Dendritic cell treated with granulocyte-macrophage colony-stimulating factor and Interleukin-4, amounts not matched to agents 40 ng/mL and 50 ng/mL, for 4 days (primary cell): ENCODE measurements around the gene KCNN3.

ENCODE experiments used
- H3K27ac Mint-ChIP-seq: one replicate; pipeline ENCODE4 v1.8.0; 2022; ENCODE audit warnings: mild to moderate bottlenecking, mixed read lengths
- H3K27me3 Mint-ChIP-seq: one replicate; pipeline ENCODE4 v1.8.0; 2022; ENCODE audit warnings: mild to moderate bottlenecking, mixed read lengths
- H3K36me3 Mint-ChIP-seq: one replicate; pipeline ENCODE4 v1.8.0; 2022; ENCODE audit warnings: low read depth, mixed read lengths
- H3K4me1 Mint-ChIP-seq: one replicate; pipeline ENCODE4 v1.8.0; 2022; ENCODE audit warnings: low read depth, mixed read lengths
- H3K4me3 Mint-ChIP-seq: one replicate; pipeline ENCODE4 v1.8.0; 2022; ENCODE audit warnings: mild to moderate bottlenecking, moderate library complexity, mixed read lengths
- H3K9me3 Mint-ChIP-seq: one replicate; pipeline ENCODE4 v1.8.0; 2022; ENCODE audit warnings: mixed read lengths
- intact Hi-C: fragments of 100-400 bp; cut with micrococcal nuclease; formaldehyde crosslinking; loops from one replicate; pipeline ENCODE4 v1.15.0; 2022

The KCNN3 gene

DNA sequence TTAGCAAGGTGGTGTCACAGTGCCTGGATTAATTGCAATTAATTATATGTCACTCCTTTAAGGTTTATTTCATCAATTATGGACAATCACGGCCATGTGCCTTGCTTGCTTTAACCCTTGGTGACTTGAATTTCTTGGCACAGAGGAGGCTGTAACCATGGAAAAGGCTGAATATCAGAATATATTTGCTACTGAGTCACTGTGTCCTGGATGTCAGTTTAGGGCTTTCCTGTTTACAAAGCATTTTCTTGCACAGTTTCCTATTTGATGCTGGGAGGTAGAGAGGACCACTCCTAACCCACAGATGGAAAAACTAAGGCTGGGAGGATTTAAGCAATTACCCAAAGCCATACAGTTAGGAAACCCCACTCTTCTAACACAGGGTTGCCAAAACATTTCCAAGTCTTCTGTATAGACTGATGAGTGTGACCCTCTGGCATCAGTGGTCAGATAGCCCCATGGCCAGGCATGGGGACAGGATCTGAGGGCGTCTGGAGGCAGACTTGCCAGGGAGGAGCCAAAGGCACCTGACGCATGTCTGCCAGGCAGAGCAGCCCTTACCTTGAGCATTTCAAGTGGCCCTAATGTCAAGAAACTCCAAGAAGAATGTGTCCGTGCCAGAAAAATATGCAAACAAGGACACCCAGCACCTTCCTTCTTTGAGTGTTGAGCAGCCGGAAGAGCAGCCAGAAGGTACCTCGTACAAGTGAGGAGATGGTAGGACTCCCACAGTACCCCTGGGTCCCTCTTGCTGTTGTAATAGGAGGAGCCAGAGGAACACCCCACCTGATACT is 34.4 kb downstream of the KCNN3 start:
- no peak overlapping the region for H3K27ac Mint-ChIP-seq
- intact Hi-C loops, result no loop called here
- H3K36me3 Mint-ChIP-seq, result no peaks in the 10 kb centered on the region
- H3K9me3 Mint-ChIP-seq, result no peaks in the 10 kb centered on the region
- H3K4me1 Mint-ChIP-seq, result peaks cover 5% of the 10 kb centered on the region
- H3K4me3 Mint-ChIP-seq, result no peak overlapping the region
- H3K27me3 Mint-ChIP-seq, result peaks cover 6% of the 10 kb centered on the region

DNA sequence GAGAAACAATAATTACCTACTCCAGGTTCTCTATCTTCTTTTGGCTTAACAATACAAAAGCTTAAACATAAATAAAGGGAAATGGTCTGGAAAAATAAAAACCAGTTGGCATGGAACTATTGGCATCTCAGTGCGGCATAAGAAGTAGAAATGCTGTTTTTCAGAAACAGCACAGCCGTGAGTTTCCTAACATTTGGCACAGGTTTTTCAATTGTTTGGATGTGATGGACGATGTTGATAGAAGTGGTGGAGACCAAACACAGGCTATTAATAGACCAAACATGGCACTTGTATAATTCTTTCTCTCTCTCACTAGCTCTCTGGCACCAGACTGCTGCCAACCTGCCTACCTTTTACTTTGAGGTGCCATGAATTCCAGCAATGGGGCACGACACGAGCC is 36.2 kb downstream of the KCNN3 start:
- no peak overlapping the region for H3K27ac Mint-ChIP-seq
- intact Hi-C loops, result no loop called here
- no peaks in the 10 kb centered on the region for H3K36me3 Mint-ChIP-seq
- peaks cover 6% of the 10 kb centered on the region for H3K27me3 Mint-ChIP-seq
- H3K4me1 Mint-ChIP-seq, result no peaks in the 10 kb centered on the region
- H3K4me3 Mint-ChIP-seq, result no peak overlapping the region
- no peaks in the 10 kb centered on the region for H3K9me3 Mint-ChIP-seq

DNA sequence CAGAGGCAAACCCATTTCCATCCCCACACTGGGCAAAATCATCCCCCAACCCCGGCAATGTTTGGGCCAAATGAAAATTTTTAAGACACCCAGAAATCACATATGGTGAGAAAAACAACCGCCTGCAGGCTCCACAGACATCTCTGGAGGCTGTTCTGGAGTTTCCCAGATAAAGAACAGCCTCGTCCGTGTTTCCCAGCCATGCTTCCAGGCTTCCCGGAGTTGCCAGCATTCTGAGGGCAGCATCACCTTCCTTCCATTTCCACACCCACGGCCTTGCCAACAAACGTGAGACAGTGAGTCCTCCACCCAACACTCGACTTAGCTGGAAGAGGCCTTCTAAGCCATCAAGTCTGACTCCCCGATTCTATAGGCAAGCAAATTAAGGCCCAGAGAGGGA is 36.9 kb downstream of the KCNN3 start:
- Mint-ChIP-seq H3K27ac (no peak overlapping the region), H3K4me1 (no peaks in the 10 kb centered on the region), H3K27me3 (peaks cover 6% of the 10 kb centered on the region), H3K9me3 (no peaks in the 10 kb centered on the region), H3K36me3 (no peaks in the 10 kb centered on the region), H3K4me3 (no peak overlapping the region)
- intact Hi-C loops, result no loop called here

DNA sequence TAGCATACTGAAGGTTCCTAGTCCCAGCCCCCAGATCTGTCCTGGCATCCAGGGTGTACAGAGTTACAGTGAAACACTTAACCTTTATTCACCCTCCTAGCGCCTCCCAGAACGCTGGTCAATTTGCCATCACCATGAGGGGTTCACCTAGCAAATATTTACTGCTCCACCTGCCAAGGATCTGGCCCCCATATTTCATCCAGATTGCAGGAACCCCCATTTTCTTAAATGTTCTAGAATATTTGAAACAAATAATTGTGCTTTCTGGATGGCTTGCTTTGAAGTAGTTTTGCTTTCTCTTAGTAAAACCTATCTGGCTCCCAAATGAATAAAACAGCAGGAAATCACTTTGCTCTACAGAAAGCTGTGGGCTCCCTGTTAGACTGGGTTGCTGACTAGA is 37.7 kb downstream of the KCNN3 start:
- Mint-ChIP-seq H3K9me3 (no peaks in the 10 kb centered on the region), H3K4me3 (no peak overlapping the region), H3K27me3 (peaks cover 4% of the 10 kb centered on the region), H3K27ac (no peak overlapping the region), H3K4me1 (no peaks in the 10 kb centered on the region), H3K36me3 (no peaks in the 10 kb centered on the region)
- intact Hi-C loops, result no loop called here

DNA sequence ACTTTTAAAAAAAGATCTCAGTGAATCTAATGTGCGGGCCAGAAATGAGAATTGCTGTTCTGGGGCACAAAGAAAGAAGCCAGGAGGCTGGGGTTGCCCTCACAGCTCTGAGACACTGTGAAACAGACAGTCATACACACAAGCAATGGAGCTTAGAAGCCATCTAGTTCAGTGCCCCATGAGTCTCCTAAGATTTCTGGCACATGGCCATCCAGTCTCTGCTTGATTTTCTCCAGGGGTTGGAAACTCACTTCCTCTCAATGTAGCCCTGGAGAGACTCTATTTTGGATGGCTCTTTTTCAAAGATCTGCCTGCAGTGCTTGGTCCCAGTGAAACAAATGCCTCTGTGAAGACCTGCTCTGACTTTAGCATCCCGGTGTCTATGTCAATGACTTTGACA is 38.6 kb downstream of the KCNN3 start:
- H3K9me3 Mint-ChIP-seq, result no peaks in the 10 kb centered on the region
- H3K27ac Mint-ChIP-seq, result no peak overlapping the region
- peaks cover 3% of the 10 kb centered on the region for H3K27me3 Mint-ChIP-seq
- H3K36me3 Mint-ChIP-seq, result no peaks in the 10 kb centered on the region
- H3K4me3 Mint-ChIP-seq, result no peak overlapping the region
- intact Hi-C loops, result no loop called here
- H3K4me1 Mint-ChIP-seq, result no peaks in the 10 kb centered on the region

DNA sequence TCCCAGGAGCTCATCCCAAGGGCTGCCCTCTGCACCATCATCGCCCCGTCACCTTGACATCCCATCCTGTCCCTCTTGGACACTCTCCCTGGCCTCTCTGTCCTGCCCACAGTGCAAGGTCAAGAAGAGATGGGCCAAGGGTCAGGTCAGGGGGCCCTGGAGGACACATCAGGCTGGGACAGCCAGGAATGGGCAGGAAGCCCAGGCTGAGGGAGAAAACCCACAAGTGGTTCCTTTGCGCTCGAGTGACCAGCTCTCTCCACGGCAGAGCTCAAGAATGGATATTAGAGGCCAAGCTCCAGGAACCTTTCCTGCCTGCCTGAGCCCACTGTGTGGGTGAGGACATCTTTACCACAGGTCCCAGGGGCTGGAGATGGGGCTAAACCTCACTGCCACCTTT is 41.0 kb downstream of the KCNN3 start:
- Mint-ChIP-seq H3K27me3 (peaks cover 4% of the 10 kb centered on the region), H3K9me3 (no peaks in the 10 kb centered on the region), H3K36me3 (no peaks in the 10 kb centered on the region), H3K4me1 (no peaks in the 10 kb centered on the region), H3K27ac (no peak overlapping the region), H3K4me3 (no peak overlapping the region)
- intact Hi-C loops, result no loop called here

DNA sequence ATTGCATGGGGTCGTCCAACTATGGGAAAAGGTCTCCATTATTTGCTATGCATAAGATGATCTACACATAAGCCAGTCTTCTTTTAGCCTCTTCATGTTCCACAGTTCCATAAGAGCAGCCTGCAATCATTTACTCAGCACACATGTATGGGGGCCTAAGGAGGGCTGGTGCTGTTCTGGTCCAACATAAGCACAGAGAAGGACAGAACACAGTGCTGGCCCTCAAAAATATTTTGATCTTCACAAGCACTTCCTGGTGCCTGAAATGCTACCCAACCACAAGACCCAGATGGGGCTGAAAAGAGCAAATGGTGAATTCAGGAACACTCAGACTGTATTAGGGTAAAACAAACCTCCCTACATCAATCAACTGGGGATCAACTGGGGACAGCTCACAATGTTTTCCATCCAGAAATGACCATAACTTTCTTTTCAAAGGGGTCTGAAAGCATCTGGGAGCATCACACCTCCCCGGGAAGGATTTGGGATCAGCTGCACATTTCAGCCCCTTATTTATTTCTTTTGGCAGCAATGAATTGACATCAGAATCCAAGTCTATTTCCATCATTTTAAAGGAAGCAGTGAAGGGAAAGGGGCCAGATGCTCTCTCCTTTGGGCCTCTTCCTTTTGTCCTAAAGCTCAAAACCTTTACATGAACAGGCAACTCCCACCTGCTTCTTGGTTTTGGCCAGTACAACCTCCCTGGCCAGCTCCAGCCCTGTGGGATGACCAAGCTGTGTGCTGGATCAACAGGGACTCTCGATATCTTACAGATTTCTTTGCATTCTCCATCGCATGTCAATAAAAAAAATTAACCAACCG is 45.7 kb downstream of the KCNN3 start:
- H3K36me3 Mint-ChIP-seq, result no peaks in the 10 kb centered on the region
- peaks cover 14% of the 10 kb centered on the region for H3K4me1 Mint-ChIP-seq
- peaks cover 4% of the 10 kb centered on the region for H3K27me3 Mint-ChIP-seq
- no peak overlapping the region for H3K4me3 Mint-ChIP-seq
- no peaks in the 10 kb centered on the region for H3K9me3 Mint-ChIP-seq
- intact Hi-C loops, result no loop called here
- H3K27ac Mint-ChIP-seq, result no peak overlapping the region

DNA sequence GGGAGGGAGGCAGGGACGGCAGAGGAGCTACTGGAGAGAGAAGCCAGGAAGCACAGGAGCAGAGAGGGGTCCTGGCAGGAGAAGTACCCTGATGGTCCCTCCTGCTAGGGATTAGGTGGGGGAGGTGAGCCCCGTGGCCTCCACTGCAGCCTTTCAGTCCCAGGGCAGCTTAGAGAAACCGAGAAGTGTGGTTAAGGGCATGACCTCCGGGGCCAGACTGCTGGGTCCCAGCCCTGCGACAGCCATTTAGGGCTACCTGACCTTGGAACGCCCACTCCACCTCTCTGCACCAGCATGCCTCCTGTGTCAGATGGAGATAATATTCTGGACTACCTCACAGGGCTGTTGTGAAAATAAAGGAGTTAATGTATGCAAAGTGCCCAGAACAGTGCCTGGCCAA is 47.4 kb downstream of the KCNN3 start:
- H3K27me3 Mint-ChIP-seq, result peaks cover 3% of the 10 kb centered on the region
- H3K27ac Mint-ChIP-seq, result no peak overlapping the region
- no peak overlapping the region for H3K4me3 Mint-ChIP-seq
- H3K4me1 Mint-ChIP-seq, result peaks cover 15% of the 10 kb centered on the region
- intact Hi-C loops, result no loop called here
- H3K9me3 Mint-ChIP-seq, result no peaks in the 10 kb centered on the region
- H3K36me3 Mint-ChIP-seq, result no peaks in the 10 kb centered on the region

DNA sequence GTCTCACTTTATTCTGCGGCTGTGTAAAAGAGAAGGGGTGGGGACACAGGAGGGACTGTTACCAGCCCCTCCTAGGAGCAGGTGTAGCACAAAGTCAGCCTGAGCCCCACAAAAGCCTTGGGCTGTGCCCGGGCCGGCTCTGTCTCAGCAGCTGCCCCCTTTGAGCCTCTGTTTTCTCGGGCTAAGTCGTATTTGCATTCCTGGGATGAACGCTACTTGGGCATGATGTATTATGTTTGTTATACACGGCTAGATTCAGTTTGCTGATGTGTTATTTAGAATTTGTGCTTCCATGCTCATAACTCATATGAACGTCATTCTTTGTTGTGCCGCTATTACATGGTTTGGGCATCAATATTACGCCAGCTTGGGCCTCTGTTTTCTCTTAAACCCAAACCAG is 47.8 kb downstream of the KCNN3 start:
- Mint-ChIP-seq H3K36me3 (no peaks in the 10 kb centered on the region), H3K27ac (no peak overlapping the region), H3K4me3 (no peak overlapping the region), H3K27me3 (peaks cover 2% of the 10 kb centered on the region), H3K4me1 (peaks cover 15% of the 10 kb centered on the region), H3K9me3 (no peaks in the 10 kb centered on the region)
- intact Hi-C loops, result no loop called here

DNA sequence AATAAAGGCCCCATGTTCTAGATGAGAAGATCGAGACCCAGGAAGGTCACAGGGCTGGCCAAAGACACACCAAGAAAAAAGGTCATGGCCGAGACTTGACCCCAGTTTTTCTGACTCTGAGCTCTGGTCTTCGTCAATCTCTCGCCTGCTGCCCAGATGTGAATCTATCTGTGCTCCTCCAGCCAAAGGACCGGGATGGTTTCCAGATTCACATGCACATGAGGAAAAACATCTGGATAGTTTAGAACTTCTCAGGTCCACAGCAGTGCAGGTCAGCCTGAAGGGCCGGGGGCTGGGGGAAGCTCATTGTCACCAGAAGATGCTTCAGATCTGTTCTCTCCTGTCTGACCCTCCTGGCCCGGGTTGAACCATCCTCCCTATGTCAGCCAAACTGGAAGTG is 49.0 kb downstream of the KCNN3 start:
- Mint-ChIP-seq H3K4me1 (peaks cover 15% of the 10 kb centered on the region), H3K9me3 (no peaks in the 10 kb centered on the region), H3K27me3 (peaks cover 2% of the 10 kb centered on the region), H3K4me3 (no peak overlapping the region), H3K27ac (no peak overlapping the region), H3K36me3 (no peaks in the 10 kb centered on the region)
- intact Hi-C loops, result no loop called here

DNA sequence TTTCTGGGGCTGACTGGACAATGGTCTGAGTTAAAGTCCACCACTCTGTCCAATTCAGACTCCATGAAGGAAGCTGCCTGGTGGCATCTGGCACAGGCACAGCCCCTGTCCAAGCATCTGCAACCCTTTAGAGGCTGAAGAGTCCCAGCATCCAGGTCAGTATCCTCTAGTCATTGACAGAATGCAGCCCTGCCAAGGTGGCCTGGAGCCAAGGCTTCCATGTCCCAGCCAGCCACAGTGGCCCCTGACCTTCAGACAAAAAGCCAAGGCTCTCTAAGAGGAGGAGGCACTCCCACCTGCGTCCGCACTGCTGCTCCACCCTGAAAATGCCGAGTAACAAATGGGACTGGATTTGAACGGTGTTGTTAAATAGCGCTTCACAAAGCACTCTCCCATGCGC is 49.4 kb downstream of the KCNN3 start:
- Mint-ChIP-seq H3K4me1 (peaks cover 15% of the 10 kb centered on the region), H3K36me3 (no peaks in the 10 kb centered on the region), H3K4me3 (no peak overlapping the region), H3K27ac (no peak overlapping the region), H3K9me3 (no peaks in the 10 kb centered on the region), H3K27me3 (peaks cover 2% of the 10 kb centered on the region)
- intact Hi-C loops, result no loop called here

DNA sequence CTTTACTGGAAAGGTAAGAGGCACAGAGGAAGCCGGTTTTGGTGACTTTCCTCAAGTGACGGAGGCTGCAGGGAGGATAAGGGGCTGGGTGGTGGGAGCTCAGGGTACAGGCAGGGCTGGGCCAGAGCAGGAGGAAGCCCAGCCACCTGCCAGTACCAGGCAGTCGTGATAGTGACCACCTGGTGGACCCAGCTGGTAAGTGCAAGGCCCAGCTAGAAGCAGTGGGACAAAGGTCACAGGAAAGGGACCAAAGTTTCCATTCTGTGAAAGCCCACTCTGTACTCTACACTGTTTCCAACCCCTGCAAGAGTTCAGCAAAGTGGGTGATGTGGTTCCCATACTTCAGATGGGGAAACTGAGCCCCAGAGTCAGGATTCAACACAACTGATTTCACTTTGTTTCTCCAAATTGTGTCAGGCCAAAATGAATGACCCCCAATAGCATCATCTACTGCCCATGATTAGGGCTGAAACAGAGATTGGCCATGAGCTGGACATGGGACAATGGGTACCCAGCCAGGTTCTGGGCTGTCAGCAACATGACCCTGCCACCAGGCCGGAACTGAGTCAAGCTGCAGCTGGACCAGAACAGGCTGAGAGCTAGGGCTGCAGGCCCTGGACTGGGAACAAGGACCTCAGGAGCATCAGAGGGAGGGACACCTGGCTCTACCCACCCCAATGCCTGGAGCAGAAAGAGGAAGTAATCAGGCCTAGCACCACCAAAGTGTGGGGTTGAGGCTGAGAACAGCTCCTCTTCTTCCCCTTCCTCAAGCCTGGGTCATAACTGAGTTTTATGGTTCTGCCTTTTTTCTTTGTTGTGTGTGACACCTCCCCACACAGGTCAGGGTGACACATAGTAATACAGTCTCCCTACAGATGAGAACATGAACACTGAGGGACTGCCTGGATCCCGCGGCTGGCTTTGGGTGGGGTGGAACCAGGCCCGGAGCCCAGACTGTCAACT is 50.2 kb downstream of the KCNN3 start:
- Mint-ChIP-seq H3K4me3 (no peak overlapping the region), H3K36me3 (no peaks in the 10 kb centered on the region), H3K27me3 (peaks cover 2% of the 10 kb centered on the region), H3K4me1 (peaks cover 15% of the 10 kb centered on the region), H3K9me3 (no peaks in the 10 kb centered on the region), H3K27ac (no peak overlapping the region)
- intact Hi-C loops, result no loop called here

DNA sequence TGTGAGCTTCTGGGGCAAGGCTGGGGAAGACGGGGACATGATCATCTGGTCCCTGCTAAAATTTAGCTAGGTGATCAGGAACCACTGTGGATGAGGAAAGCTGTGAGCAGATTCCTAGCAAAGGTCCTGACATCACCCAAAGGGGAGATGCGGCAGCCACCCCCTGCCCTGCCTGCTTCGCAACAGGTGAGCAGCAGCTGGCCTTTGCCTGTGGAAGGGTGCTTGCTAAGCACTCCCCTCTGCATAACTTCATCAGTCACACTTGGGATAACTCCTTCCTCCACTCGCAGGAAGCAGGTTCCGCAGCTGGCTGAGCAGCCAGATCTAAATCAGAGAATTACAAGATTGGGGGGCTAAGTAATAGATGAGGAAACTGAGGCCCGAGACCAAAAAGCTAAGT is 51.2 kb downstream of the KCNN3 start:
- no peak overlapping the region for H3K27ac Mint-ChIP-seq
- H3K9me3 Mint-ChIP-seq, result no peaks in the 10 kb centered on the region
- peaks cover 2% of the 10 kb centered on the region for H3K27me3 Mint-ChIP-seq
- H3K4me3 Mint-ChIP-seq, result no peak overlapping the region
- H3K36me3 Mint-ChIP-seq, result no peaks in the 10 kb centered on the region
- intact Hi-C loops, result no loop called here
- peaks cover 15% of the 10 kb centered on the region for H3K4me1 Mint-ChIP-seq

DNA sequence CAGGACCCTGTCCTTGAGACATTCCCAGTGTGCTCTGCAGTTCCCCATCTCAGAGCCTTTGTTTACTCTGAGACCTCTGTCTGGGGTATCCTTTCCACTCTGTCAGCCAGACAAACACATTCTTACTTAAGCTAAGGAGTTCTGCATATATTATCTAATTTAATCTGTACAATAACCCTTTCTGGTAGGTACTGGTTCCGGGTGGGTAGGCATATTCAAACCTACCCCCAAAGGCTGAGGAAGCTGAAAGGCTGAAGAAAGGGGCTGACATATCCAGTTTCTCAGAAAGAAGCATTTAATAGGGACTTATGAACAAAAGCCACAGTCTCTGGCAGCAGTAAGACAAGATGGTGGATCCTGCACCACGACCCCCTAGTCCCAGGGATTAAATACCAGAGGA is 53.1 kb downstream of the KCNN3 start:
- Mint-ChIP-seq H3K4me1 (peaks cover 15% of the 10 kb centered on the region), H3K4me3 (no peak overlapping the region), H3K9me3 (no peaks in the 10 kb centered on the region), H3K27me3 (peaks cover 2% of the 10 kb centered on the region), H3K27ac (no peak overlapping the region), H3K36me3 (no peaks in the 10 kb centered on the region)
- intact Hi-C loops, result no loop called here
